Stimulated activated CD8-positive, alpha-beta memory T cell treated with anti-CD3 and anti-CD28 coated beads, Interleukin-4, amount 100 ng/mL, for 1 hour (primary cell): ENCODE data around the gene CLDN5.
"Not testable (repeated sequence)": the region's sequence is repeated elsewhere in the genome, so short reads cannot be mapped to it uniquely, and the experiment has no call there.

ENCODE experiments used
- DNase-seq, 2 donors: peaks; one replicate each; pipeline ENCODE4 v3.0.0-alpha.2; 2020; ENCODE audit warnings: low read depth in 2 of 2, low spot score in 1 of 2

Gene CLDN5

GRCh38 chr22:19548427-19548826 is 24.2 kb upstream of the CLDN5 start:
- DNase-seq = not testable (repeated sequence)

- DNase-seq = no peak
Measured at GRCh38 chr22:19547620-19548019, 23.4 kb upstream of the CLDN5 start.

GRCh38 chr22:19546680-19547079 is 22.5 kb upstream of the CLDN5 start:
- no peak for DNase-seq

GRCh38 chr22:19545935-19546207 is 21.7 kb upstream of the CLDN5 start:
- DNase-seq = no peak

- no peak for DNase-seq
Measured at GRCh38 chr22:19543970-19544708, 19.9 kb upstream of the CLDN5 start.

- no peak for DNase-seq
Measured at GRCh38 chr22:19540394-19540793, 16.2 kb upstream of the CLDN5 start.

GRCh38 chr22:19537941-19538488 is 13.8 kb upstream of the CLDN5 start:
- DNase-seq = no peak

- no peak for DNase-seq
Measured at GRCh38 chr22:19536564-19536963, 12.4 kb upstream of the CLDN5 start.

- DNase-seq = no peak
Measured at GRCh38 chr22:19535001-19535400, 10.8 kb upstream of the CLDN5 start.

- DNase-seq = no peak
Measured at GRCh38 chr22:19533857-19534256, 9.6 kb upstream of the CLDN5 start.

- DNase-seq = no peak
Measured at GRCh38 chr22:19533049-19533626, 8.9 kb upstream of the CLDN5 start.

- DNase-seq = not testable (repeated sequence)
Measured at GRCh38 chr22:19531327-19531726, 7.1 kb upstream of the CLDN5 start.

- DNase-seq = no peak
Measured at GRCh38 chr22:19530751-19531150, 6.5 kb upstream of the CLDN5 start.

- DNase-seq = no peak
Measured at GRCh38 chr22:19529811-19530210, 5.6 kb upstream of the CLDN5 start.

GRCh38 chr22:19527861-19528417 is 3.7 kb upstream of the CLDN5 start:
- no peak for DNase-seq

GRCh38 chr22:19527321-19527721 is 3.1 kb upstream of the CLDN5 start:
- DNase-seq = no peak

GRCh38 chr22:19526702-19527111 is 2.5 kb upstream of the CLDN5 start:
- DNase-seq = no peak

GRCh38 chr22:19526076-19526701 is 2.0 kb upstream of the CLDN5 start:
- DNase-seq = no peak

GRCh38 chr22:19525666-19526065 is 1.5 kb upstream of the CLDN5 start:
- DNase-seq = no peak

- DNase-seq = no peak
Measured at GRCh38 chr22:19525116-19525660, 978 bp upstream of the CLDN5 start.

GRCh38 chr22:19523240-19524169 is 705 bp downstream of the CLDN5 start:
- no peak for DNase-seq
